Transverse colon (tissue), 3 donors: ENCODE results near the gene CEACAM7.

ENCODE experiments used
- POLR2A ChIP-seq: fragments of 450-650 bp; IDR thresholded peaks from one replicate; pipeline ENCODE4 v1.6.1; 2016; ENCODE audit warnings: antibody characterized with exemption, mild to moderate bottlenecking, moderate library complexity
- TF ChIP-seq, protein P1 (sequence below), 5 experiments: fragments of 200-600 bp in 3 of 5; fragments of 450-650 bp in 2 of 5; sonication (generic) in 3 of 5; IDR thresholded peaks; 1 replicate in 2 of 5; 2 replicates in 3 of 5; pipeline ENCODE4 v1.5.1; 2016 to 2017; ENCODE audit warnings: antibody characterized with exemption in 5 of 5, inconsistent platforms in 3 of 5, mild to moderate bottlenecking in 2 of 5, moderate library complexity in 1 of 5

DNA sequence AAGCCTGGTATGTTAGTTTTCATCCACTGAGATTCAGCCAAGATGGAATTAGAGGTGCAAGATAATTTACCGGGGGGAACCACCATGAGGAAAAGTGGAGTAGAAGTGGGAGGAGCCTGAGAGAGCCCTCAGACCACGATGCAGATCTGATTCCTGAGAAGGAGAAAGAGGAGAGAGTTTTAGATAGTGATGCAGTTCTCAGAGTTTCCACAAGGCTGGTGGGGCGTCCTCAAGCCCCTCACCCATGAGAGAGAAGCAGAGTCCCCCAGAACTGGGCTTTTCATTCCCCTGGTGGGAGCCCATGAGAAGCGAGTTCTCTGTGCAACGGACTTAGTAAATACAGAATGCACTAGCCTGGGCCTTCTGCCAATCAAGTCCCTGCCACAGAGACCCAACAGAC is 38.4 kb upstream of the CEACAM7 start:
- no peak for TF ChIP-seq POLR2A
- TF ChIP-seq, protein P1, sequence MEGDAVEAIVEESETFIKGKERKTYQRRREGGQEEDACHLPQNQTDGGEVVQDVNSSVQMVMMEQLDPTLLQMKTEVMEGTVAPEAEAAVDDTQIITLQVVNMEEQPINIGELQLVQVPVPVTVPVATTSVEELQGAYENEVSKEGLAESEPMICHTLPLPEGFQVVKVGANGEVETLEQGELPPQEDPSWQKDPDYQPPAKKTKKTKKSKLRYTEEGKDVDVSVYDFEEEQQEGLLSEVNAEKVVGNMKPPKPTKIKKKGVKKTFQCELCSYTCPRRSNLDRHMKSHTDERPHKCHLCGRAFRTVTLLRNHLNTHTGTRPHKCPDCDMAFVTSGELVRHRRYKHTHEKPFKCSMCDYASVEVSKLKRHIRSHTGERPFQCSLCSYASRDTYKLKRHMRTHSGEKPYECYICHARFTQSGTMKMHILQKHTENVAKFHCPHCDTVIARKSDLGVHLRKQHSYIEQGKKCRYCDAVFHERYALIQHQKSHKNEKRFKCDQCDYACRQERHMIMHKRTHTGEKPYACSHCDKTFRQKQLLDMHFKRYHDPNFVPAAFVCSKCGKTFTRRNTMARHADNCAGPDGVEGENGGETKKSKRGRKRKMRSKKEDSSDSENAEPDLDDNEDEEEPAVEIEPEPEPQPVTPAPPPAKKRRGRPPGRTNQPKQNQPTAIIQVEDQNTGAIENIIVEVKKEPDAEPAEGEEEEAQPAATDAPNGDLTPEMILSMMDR (IDR thresholded peaks at IDR 0.05), result no peak
